HG02938 (cell line): ENCODE data around the gene CDC42BPB.

Experiments
- ATAC-seq: cut with Tn5 transposase; IDR thresholded peaks from one replicate; pipeline ENCODE4 v1.9.1; 2021; ENCODE audit warnings: mild to moderate bottlenecking, moderate library complexity; ENCODE audit not compliant: unreplicated experiment

Gene CDC42BPB

GRCh38 chr14:102999227-102999895 is 58.0 kb downstream of the CDC42BPB start:
- no peak for ATAC-seq

GRCh38 chr14:102998393-102998792 is 59.0 kb downstream of the CDC42BPB start:
- no peak for ATAC-seq

- no peak for ATAC-seq
Measured at GRCh38 chr14:102996941-102997340, 60.4 kb downstream of the CDC42BPB start.

DNA sequence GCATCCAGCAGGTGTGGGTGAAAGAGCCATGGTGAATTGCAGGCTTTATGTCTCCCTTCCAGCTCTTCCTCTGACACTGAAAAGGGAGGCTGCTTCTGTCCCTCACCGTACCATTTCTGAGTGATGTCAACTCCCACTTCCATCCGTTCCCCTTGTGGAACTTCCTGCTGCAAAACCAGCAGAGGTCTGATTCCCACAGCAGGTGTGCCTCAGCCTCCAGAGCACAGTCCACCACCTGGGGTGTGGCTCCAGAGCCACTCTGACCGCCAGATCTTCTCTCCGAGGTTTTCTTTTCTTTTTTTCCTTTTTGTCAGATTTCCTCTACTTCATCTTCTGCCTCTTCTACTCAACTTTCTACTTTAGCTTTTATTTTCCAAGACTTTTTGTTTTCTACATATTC is 62.7 kb downstream of the CDC42BPB start:
- no peak for ATAC-seq

DNA sequence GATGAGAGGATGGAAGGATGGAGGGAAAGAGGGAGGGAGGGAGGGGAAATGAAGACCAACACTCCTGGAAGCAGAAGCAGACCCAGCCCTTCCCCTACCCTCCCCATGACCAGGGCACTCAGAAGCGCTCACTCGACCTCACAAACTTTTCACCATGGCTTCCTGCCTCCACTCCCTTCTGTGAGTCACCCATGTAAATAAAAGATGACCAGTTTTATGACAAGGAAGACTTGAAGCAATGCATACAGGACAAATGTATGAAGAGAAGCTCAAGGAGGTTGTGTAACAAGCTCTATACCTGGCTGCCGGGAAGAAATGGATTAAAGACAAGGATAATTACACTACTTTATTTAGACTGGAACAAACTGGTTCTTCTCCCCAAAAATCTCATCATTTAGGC is 63.8 kb downstream of the CDC42BPB start:
- no peak for ATAC-seq

- ATAC-seq = no peak
Measured at GRCh38 chr14:102991376-102991775, 66.0 kb downstream of the CDC42BPB start.

DNA sequence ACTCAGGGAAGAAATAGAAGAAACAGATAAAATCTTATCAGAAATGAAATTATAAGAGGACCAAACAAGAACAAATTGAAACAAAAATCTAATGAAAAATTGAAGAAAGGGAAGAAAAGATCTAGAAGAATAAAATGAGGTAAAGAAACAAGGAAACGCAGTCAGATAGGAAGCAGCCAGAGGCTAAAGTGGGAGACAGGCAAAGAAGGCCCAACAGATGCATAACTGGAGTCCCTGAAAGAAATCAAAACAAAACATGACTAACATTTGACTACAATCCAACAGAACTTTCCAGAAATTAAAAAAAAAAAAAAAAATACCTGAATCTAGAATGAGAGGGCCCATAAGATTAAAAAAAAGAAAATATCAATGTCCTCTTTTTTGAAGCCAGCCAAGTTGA is 69.3 kb downstream of the CDC42BPB start:
- ATAC-seq = no peak

DNA sequence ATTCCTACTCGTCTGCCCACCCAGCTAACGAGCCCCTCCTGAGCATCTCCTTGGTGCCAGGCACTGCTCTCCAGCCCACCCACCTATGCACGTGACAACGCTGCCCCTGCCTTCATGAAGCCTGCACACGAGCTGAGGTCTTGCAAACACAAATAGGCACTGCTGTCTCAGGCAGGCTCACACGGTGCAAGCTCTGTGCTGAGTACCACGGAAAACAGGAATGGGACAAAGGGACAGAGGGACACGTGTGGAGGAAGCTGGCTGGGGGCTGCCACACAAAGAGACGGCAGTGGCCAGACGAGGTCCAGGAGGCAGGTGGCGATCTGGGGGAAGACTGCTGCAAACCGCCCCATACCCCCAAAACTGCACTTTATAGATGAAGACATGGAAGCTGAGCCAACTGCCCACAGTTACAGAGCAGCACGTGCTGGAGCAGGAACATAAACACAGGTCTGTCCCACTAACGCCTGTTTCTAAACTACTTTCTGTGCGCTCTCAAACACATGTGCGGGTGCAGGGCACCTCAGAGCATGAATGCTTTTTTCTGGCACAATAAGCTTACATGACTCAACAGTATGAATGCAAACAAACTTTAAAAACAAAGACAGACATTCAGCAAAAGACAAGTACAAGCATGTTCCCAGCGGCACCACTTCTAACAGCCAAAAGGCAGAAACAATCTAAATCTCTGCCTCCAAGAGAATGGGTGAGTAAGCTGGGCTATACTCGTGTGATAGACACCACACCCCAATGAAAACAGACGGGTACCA is 70.4 kb downstream of the CDC42BPB start:
- ATAC-seq = no peak

DNA sequence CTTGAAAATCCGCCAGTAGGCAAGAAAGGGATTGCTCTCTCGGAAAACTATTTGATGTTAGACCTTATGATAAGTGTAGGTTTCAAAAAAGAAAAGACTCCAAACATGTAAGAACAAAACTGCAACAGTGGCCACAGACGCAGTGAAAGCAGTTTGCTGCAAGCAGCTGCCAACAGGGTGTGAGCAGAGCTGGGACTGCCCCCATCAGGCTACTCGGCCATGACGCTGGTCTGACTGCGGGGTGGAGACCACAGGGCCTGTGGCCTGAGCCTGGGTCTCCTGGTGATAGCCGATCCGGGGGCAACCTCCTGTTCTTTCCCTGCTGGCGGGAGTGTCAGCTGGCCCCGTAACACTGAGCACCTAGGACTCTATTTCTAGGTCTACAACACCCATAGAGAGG is 71.7 kb downstream of the CDC42BPB start:
- ATAC-seq = no peak

- ATAC-seq = no peak
Measured at GRCh38 chr14:102984336-102985102, 72.8 kb downstream of the CDC42BPB start.

- ATAC-seq = no peak
Measured at GRCh38 chr14:102983496-102983895, 73.9 kb downstream of the CDC42BPB start.

DNA sequence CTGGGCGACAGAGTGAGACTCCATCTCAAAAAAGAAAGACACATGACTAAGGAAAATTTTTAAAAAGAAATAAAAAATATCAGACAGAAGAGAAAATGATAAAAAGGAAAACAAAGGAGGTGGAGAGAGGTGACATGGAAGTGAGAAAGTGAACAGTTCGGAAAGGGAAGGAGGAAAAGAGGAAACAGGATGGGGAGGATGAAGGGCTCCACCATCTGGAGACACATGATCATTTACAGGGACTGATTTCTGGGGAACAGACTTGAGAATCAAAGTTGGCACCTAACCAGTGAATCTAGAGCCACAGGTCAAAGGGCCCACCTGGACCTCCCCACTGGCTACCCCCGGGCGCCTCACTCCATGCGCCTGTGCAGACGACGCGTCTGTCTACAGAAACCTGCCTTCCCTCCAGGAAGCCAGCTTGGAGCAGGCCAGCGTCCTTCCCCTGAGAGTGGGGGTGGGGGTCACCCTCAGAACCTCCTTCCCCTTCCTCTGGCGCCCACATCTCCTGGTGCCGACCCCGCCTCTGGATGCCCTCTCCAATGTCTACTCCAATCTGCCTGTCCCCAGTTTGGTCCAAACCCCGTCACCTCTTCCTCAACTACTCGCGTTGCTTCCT is 74.4 kb downstream of the CDC42BPB start:
- ATAC-seq = no peak

DNA sequence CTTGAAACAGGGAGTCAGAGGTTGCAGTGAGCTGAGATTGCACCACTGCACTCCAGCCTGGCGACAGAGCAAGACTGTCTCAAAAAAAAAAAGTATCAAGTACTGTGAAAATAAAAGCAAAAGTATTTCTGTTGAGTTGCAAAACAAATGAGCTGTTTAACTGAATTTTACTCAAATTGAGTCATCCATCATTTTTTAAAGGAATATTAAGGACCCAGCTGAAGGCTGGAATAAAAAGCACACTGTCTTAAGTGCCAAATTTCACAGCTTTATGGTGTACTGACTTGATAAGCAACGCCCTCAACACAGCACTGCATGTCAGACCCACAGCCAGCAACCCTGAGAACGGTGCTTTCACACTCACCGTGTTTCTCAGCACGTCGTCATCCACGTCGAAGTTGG is 76.9 kb downstream of the CDC42BPB start:
- ATAC-seq = no peak

- ATAC-seq = no peak
Measured at GRCh38 chr14:102979406-102979805, 77.9 kb downstream of the CDC42BPB start.

DNA sequence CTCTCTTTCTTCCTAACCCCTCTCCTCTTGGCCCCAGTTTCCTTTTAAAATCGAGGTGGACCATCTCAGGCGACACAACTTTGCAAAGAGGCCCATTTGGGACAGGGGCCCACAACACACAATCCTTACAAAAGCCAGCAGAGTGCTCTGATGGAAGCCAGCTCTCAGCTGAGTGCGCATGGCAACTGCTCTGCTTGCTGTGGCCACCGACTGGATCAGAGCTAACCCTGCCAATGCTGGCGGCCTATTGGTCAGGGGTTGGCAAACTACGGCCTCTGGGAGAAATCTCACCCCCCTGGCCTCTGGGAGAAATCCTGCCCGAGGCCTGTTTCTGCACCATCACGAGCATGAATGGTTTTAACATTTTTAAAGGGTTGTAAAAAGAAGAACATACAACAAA is 79.9 kb downstream of the CDC42BPB start:
- ATAC-seq = no peak

- ATAC-seq = no peak
Measured at GRCh38 chr14:102975662-102976061, 81.7 kb downstream of the CDC42BPB start.

DNA sequence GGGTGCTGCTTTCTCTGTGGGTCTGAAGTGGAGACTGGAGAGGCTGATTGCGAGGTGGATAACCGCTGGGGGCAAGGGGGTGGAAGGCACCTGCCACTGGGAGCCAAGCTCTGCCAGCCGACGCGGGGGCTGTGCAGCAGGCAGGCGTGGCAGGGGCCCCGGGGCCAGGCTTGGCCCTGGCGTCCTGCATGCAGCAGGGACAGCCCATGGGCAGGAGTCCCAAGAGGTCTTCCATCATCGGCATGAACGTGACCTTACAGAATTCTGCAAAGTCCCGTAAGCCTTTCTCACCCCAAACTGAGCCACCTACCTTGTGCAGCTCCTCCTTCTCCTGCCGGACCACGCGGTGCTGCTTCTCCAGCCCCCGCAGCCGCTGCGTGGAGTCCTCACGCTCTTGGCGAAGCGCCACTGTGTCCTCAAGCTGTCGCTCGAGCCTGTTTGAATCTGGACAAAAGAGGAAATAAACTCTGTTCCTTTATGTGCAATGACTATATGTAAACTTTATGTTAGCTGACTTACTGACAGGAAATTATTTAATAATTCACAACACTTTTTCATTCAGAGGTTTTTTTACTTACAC is 83.6 kb downstream of the CDC42BPB start:
- no peak for ATAC-seq

GRCh38 chr14:102971836-102972606 is 85.3 kb downstream of the CDC42BPB start:
- ATAC-seq = no peak

GRCh38 chr14:102971314-102971713 is 86.0 kb downstream of the CDC42BPB start:
- no peak for ATAC-seq

DNA sequence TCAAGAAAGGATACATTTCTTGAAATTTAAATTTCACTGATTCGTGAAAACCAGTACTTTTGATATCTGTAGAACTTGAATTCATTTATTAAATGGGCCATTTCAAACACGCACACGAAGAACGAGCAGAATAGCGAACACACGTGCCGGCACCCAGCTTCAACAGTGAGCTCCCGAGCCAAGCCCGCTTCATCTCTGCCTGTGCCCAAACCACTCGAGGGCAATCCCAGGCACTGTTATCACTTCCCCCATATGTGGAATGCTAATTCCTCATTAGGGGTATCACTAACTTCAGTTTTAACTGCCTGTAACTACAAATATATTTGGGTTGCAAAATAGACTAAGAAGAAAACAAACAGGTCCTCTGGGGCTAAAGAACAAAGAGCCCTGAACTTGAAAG is 86.9 kb downstream of the CDC42BPB start:
- ATAC-seq = no peak
